ENCODE results near the gene KSR2.

The KSR2 gene

GRCh38 chr12:117970334-117970733 is 1.5 kb upstream of the KSR2 start:
- TF ChIP-seq CTCF (IDR thresholded peaks at IDR 0.05): no peak
- no peak overlapping the region for H3K9ac ChIP-seq
- H3K27me3 ChIP-seq (ENCODE audit: control insufficient read depth, insufficient read depth, low read length): no peaks in the 10 kb centered on the region

GRCh38 chr12:117968151-117968789 is 520 bp downstream of the KSR2 start:
- H3K27ac ChIP-seq: peak overlapping the region; percentile 85
- peak overlapping the region; percentile 61 for H3K4me3 ChIP-seq (ENCODE audit: low read depth, low read length)
- no peaks in the 10 kb centered on the region for H3K36me3 ChIP-seq (ENCODE audit: control insufficient read depth, insufficient read depth, low read length)
- peak overlapping the region; percentile 80 for H3K4me2 ChIP-seq (ENCODE audit: low read length)
- no peaks in the 10 kb centered on the region for H3K27me3 ChIP-seq (ENCODE audit: control insufficient read depth, insufficient read depth, low read length)
- H2AFZ ChIP-seq: peak overlapping the region; percentile 79
- H3K9me3 ChIP-seq (ENCODE audit: control insufficient read depth, low read length): no peaks in the 10 kb centered on the region
- H3K9ac ChIP-seq: no peak overlapping the region
- no peaks in the 10 kb centered on the region for H3K79me2 ChIP-seq
- TF ChIP-seq CTCF (IDR thresholded peaks at IDR 0.05): no peak
- no peaks in the 10 kb centered on the region for H3K4me1 ChIP-seq

More at GRCh38 chr12:117970334-117970733, 1.5 kb upstream of the KSR2 start:
- no peaks in the 10 kb centered on the region for H3K4me1 ChIP-seq
- H3K27ac ChIP-seq: no peak overlapping the region
- H3K79me2 ChIP-seq: no peaks in the 10 kb centered on the region
- H3K4me3 ChIP-seq (ENCODE audit: low read depth, low read length): no peak overlapping the region
- H3K36me3 ChIP-seq (ENCODE audit: control insufficient read depth, insufficient read depth, low read length): no peaks in the 10 kb centered on the region
- no peak overlapping the region for H2AFZ ChIP-seq
- no peak overlapping the region for H3K4me2 ChIP-seq (ENCODE audit: low read length)
- no peaks in the 10 kb centered on the region for H3K9me3 ChIP-seq (ENCODE audit: control insufficient read depth, low read length)

DNA sequence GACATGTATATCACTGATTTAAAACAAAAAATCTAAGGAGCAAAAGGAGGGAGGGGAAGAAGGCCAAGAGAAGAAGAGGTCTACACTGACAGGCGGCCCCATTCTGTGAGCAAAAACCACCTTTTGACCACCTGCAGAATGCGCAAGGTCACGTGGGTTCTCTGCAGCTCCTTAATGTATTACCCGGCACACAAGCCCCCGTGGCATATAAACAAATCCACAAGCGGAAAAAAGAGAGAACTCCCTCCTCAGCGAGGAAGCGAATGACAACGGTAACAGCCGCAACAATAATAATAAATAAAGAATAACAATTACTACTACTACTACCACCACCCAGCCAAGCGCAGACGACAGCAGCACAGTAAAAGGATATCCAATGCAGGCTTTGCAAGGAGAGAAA is 1.3 kb downstream of the KSR2 start:
- H3K9ac ChIP-seq: no peak overlapping the region

GRCh38 chr12:117967043-117967442 is 1.7 kb downstream of the KSR2 start:
- Histone ChIP-seq H3K4me1 (no peaks in the 10 kb centered on the region), H3K4me3 (ENCODE audit: low read depth, low read length) (no peak overlapping the region), H3K27me3 (ENCODE audit: control insufficient read depth, insufficient read depth, low read length) (no peaks in the 10 kb centered on the region), H3K79me2 (no peaks in the 10 kb centered on the region), H3K4me2 (ENCODE audit: low read length) (no peak overlapping the region), H3K9ac (no peak overlapping the region), H3K36me3 (ENCODE audit: control insufficient read depth, insufficient read depth, low read length) (no peaks in the 10 kb centered on the region), H3K9me3 (ENCODE audit: control insufficient read depth, low read length) (no peaks in the 10 kb centered on the region), H2AFZ (no peak overlapping the region), H3K27ac (no peak overlapping the region)
- TF ChIP-seq CTCF (IDR thresholded peaks at IDR 0.05): no peak

More for the DNA sequence above, 1.3 kb downstream of the KSR2 start:
- Histone ChIP-seq H3K79me2 (no peaks in the 10 kb centered on the region), H2AFZ (peak overlapping the region; percentile 79), H3K4me3 (ENCODE audit: low read depth, low read length) (no peak overlapping the region), H3K9me3 (ENCODE audit: control insufficient read depth, low read length) (no peaks in the 10 kb centered on the region), H3K27ac (no peak overlapping the region), H3K27me3 (ENCODE audit: control insufficient read depth, insufficient read depth, low read length) (no peaks in the 10 kb centered on the region), H3K4me2 (ENCODE audit: low read length) (no peak overlapping the region), H3K4me1 (no peaks in the 10 kb centered on the region), H3K36me3 (ENCODE audit: control insufficient read depth, insufficient read depth, low read length) (no peaks in the 10 kb centered on the region)
- no peak for TF ChIP-seq CTCF (IDR thresholded peaks at IDR 0.05)

- H3K9me3 ChIP-seq (ENCODE audit: control insufficient read depth, low read length): no peaks in the 10 kb centered on the region
- no peaks in the 10 kb centered on the region for H3K36me3 ChIP-seq (ENCODE audit: control insufficient read depth, insufficient read depth, low read length)
- no peak for TF ChIP-seq CTCF (IDR thresholded peaks at IDR 0.05)
- H3K9ac ChIP-seq: no peak overlapping the region
- no peaks in the 10 kb centered on the region for H3K27me3 ChIP-seq (ENCODE audit: control insufficient read depth, insufficient read depth, low read length)
- H3K4me3 ChIP-seq (ENCODE audit: low read depth, low read length): no peak overlapping the region
- H3K4me2 ChIP-seq (ENCODE audit: low read length): no peak overlapping the region
- no peak overlapping the region for H3K27ac ChIP-seq
- no peaks in the 10 kb centered on the region for H3K4me1 ChIP-seq
- no peak overlapping the region for H2AFZ ChIP-seq
- no peaks in the 10 kb centered on the region for H3K79me2 ChIP-seq
Measured at GRCh38 chr12:117966511-117966910, 2.3 kb downstream of the KSR2 start.

Measured in parathyroid adenoma (tissue), 2 donors.